H9 (cell line): ENCODE measurements around the gene TNFRSF19. TPM values are rescaled to one million over a fixed set of nuclear protein-coding genes. Genes with fewer than 3 reads are reported as not detected.

ENCODE experiments used
- DNase-seq: peaks from one replicate; pipeline ENCODE4 v3.0.0-alpha.2; 2017
- H2AFZ ChIP-seq: one replicate; pipeline ENCODE4 v1.6.1; 2013; ENCODE audit warnings: mild to moderate bottlenecking, low read length, control low read depth, moderate library complexity
- H2AK5ac ChIP-seq: 2 replicates; pipeline ENCODE4 v1.6.1; 2013; ENCODE audit warnings: low read length, control low read depth, mixed read lengths; ENCODE audit not compliant: insufficient read length
- H2BK120ac ChIP-seq: one replicate; pipeline ENCODE4 v1.6.1; 2013; ENCODE audit warnings: low read depth, mild to moderate bottlenecking, low read length, control low read depth, inconsistent platforms; ENCODE audit not compliant: poor library complexity, severe bottlenecking
- H2BK12ac ChIP-seq: 2 replicates; pipeline ENCODE4 v1.6.1; 2013; ENCODE audit warnings: low read length, control low read depth, mixed read lengths, low read depth; ENCODE audit not compliant: insufficient read length
- H2BK15ac ChIP-seq: 2 replicates; pipeline ENCODE4 v1.6.1; 2013; ENCODE audit warnings: low read depth, low read length, control low read depth
- H2BK20ac ChIP-seq: one replicate; pipeline ENCODE4 v1.6.1; 2013; ENCODE audit warnings: low read depth, mild to moderate bottlenecking, low read length, control low read depth, inconsistent platforms; ENCODE audit not compliant: poor library complexity, severe bottlenecking
- H2BK5ac ChIP-seq: 2 replicates; pipeline ENCODE4 v1.6.1; 2013; ENCODE audit warnings: low read length, control low read depth, mixed read lengths; ENCODE audit not compliant: insufficient read length
- H3K14ac ChIP-seq: 2 replicates; pipeline ENCODE4 v1.6.1; 2013; ENCODE audit warnings: low read length, control low read depth; ENCODE audit not compliant: insufficient read depth
- H3K18ac ChIP-seq: 2 replicates; pipeline ENCODE4 v1.6.1; 2013; ENCODE audit warnings: low read depth, mild to moderate bottlenecking, mixed read lengths, low read length, control low read depth; ENCODE audit not compliant: insufficient read length
- H3K23ac ChIP-seq: 2 replicates; pipeline ENCODE4 v1.6.1; 2013; ENCODE audit warnings: low read length, control low read depth, mixed read lengths, low read depth; ENCODE audit not compliant: insufficient read length
- H3K23me2 ChIP-seq: 2 replicates; pipeline ENCODE4 v1.6.1; 2013; ENCODE audit warnings: low read depth, mild to moderate bottlenecking, mixed read lengths, low read length, control low read depth; ENCODE audit not compliant: insufficient read length, poor library complexity, severe bottlenecking
- H3K27ac ChIP-seq: 2 replicates; pipeline ENCODE4 v1.5.1; 2013; ENCODE audit warnings: low read length, control low read depth, mixed read lengths, low read depth; ENCODE audit not compliant: insufficient read length
- H3K27me3 ChIP-seq: 2 replicates; pipeline ENCODE4 v1.6.1; 2013; ENCODE audit warnings: low read length, control low read depth, inconsistent platforms; ENCODE audit not compliant: insufficient read depth
- H3K4ac ChIP-seq: 2 replicates; pipeline ENCODE4 v1.6.1; 2013; ENCODE audit warnings: low read depth, mild to moderate bottlenecking, control low read depth, inconsistent platforms, low read length, moderate library complexity
- H3K4me1 ChIP-seq: 2 replicates; pipeline ENCODE4 v1.6.1; 2013; ENCODE audit warnings: low read length, control low read depth, inconsistent platforms; ENCODE audit not compliant: insufficient read depth
- H3K4me2 ChIP-seq: 2 replicates; pipeline ENCODE4 v1.6.1; 2013; ENCODE audit warnings: low read length, control low read depth, mixed read lengths; ENCODE audit not compliant: insufficient read length, insufficient read depth
- H3K56ac ChIP-seq: 2 replicates; pipeline ENCODE4 v1.6.1; 2013; ENCODE audit warnings: low read depth, mild to moderate bottlenecking, mixed read lengths, low read length, control low read depth; ENCODE audit not compliant: insufficient read length
- H3K79me1 ChIP-seq: 2 replicates; pipeline ENCODE4 v1.6.1; 2013; ENCODE audit warnings: low read depth, mild to moderate bottlenecking, moderate library complexity, low read length, control low read depth, inconsistent platforms; ENCODE audit not compliant: insufficient read depth, poor library complexity, severe bottlenecking
- H3K79me2 ChIP-seq: 2 replicates; pipeline ENCODE4 v1.6.1; 2013; ENCODE audit warnings: low read length, control low read depth, inconsistent platforms; ENCODE audit not compliant: insufficient read depth
- H3K9ac ChIP-seq: 2 replicates; pipeline ENCODE4 v1.6.1; 2013; ENCODE audit warnings: low read length, control low read depth, mixed read lengths; ENCODE audit not compliant: insufficient read length; ENCODE audit errors: extremely low read depth
- H3K9me3 ChIP-seq: one replicate; pipeline ENCODE4 v1.6.1; 2013; ENCODE audit warnings: low read depth, low read length, inconsistent platforms; ENCODE audit not compliant: control insufficient read depth
- H3T11ph ChIP-seq: one replicate; pipeline ENCODE4 v1.6.1; 2013; ENCODE audit warnings: mild to moderate bottlenecking, low read length, control low read depth, inconsistent platforms
- H4K20me1 ChIP-seq: one replicate; pipeline ENCODE4 v1.6.1; 2013; ENCODE audit not compliant: control insufficient read depth, insufficient read length, insufficient read depth
- H4K5ac ChIP-seq: 2 replicates; pipeline ENCODE4 v1.6.1; 2013; ENCODE audit warnings: low read depth, mild to moderate bottlenecking, mixed read lengths, low read length, control low read depth; ENCODE audit not compliant: insufficient read length
- H4K8ac ChIP-seq: replicated peaks from 2 replicates; pipeline ENCODE4 v1.6.1; 2013; ENCODE audit warnings: low read length, control low read depth, mixed read lengths, low read depth; ENCODE audit not compliant: insufficient read length
- H4K91ac ChIP-seq: 2 replicates; pipeline ENCODE4 v1.6.1; 2013; ENCODE audit warnings: low read depth, mild to moderate bottlenecking, moderate library complexity, mixed read lengths, low read length, control low read depth; ENCODE audit not compliant: insufficient read length
- H3K27ac Mint-ChIP-seq, 3 experiments: 2 replicates in 2 of 3; 3 replicates in 1 of 3; pipeline ENCODE4 v1.8.0; 2020 to 2021; ENCODE audit warnings: mixed read lengths in 3 of 3, mild to moderate bottlenecking in 1 of 3, moderate library complexity in 1 of 3
- H3K27me3 Mint-ChIP-seq: 2 replicates; pipeline ENCODE4 v1.8.0; 2021; ENCODE audit warnings: low read depth, mild to moderate bottlenecking, moderate library complexity, mixed read lengths
- H3K36me3 Mint-ChIP-seq, 3 experiments: 2 replicates in 2 of 3; 3 replicates in 1 of 3; pipeline ENCODE4 v1.8.0; 2020 to 2021; ENCODE audit warnings: low read depth in 3 of 3, mixed read lengths in 3 of 3; ENCODE audit not compliant: insufficient read depth in 1 of 3
- H3K4me1 Mint-ChIP-seq, 2 experiments: 2 replicates each; pipeline ENCODE4 v1.8.0; 2020; ENCODE audit warnings: mixed read lengths in 2 of 2
- H3K4me3 Mint-ChIP-seq, 2 experiments: 2 replicates in 1 of 2; 3 replicates in 1 of 2; pipeline ENCODE4 v1.8.0; 2020 to 2021; ENCODE audit warnings: mild to moderate bottlenecking in 2 of 2, mixed read lengths in 2 of 2, moderate library complexity in 1 of 2
- H3K9me3 Mint-ChIP-seq, 2 experiments: 2 replicates in 1 of 2; 3 replicates in 1 of 2; pipeline ENCODE4 v1.8.0; 2020; ENCODE audit warnings: mild to moderate bottlenecking in 2 of 2, mixed read lengths in 2 of 2, moderate library complexity in 1 of 2
- WGBS: extraction: QIAGEN DNeasy Blood & Tissue Kit; methylation state at CpG from one replicate; pipeline ENCODE4 v1.1.7; 2013; ENCODE audit warnings: missing lambda C conversion rate, low lambda C conversion rate, mixed read lengths; ENCODE audit not compliant: insufficient read length; ENCODE audit errors: extremely low coverage; 5-methylcytosine and 5-hydroxymethylcytosine counted together
- total RNA-seq: library from RNA; stranded (reverse); gene quantifications from 2 replicates; pipeline ENCODE4 v1.2.1, GENCODE V29; 2021
- TF ChIP-seq, protein P1 (sequence below): fragments of 200-600 bp; sonication (generic); conservative IDR thresholded peaks from 3 replicates; pipeline ENCODE4 v1.8.0; 2021; ENCODE audit warnings: antibody characterized with exemption, mild to moderate bottlenecking

The TNFRSF19 gene
- total RNA-seq, 1 experiment from 2014 or later = 2.7 TPM

DNA sequence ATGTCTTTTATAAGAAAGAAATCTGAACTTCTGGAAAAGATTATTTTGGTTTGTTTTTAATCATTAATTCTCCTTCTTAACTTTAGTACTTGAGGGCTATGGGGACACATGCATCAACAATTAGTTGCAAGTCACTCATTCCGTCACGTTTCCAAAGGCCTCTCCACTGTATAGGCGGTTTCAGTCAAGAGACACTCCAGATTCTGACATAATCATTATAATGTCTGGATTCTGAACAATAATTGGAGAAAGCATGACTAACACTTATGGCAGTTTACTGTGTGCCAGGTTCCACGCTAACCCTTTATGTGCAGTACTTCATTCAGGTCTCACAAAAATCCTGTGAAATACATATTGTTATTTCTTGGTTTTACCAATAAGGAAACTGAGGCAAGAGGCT is 71.9 kb downstream of the TNFRSF19 start:
- Histone ChIP-seq H4K20me1 (no peaks in the 10 kb centered on the region), H3K27me3 (no peaks in the 10 kb centered on the region), H3K18ac (no peak overlapping the region), H2BK12ac (no peak overlapping the region), H4K91ac (no peak overlapping the region), H3K4me2 (no peak overlapping the region), H2BK15ac (no peak overlapping the region), H2AFZ (no peak overlapping the region), H3K14ac (no peak overlapping the region), H3K4me1 (0 out of 2 replicates have a peak, but pooled peaks cover 3% of the 10 kb centered on the region), H2BK120ac (no peak overlapping the region), H3K23me2 (no peaks in the 10 kb centered on the region), H2BK20ac (no peak overlapping the region), H4K8ac (no peak overlapping the region), H3K4ac (no peak overlapping the region), H3K27ac (no peak overlapping the region), H3K9me3 (no peaks in the 10 kb centered on the region), H3K56ac (no peak overlapping the region), H3K79me1 (no peaks in the 10 kb centered on the region), H2AK5ac (no peak overlapping the region), H2BK5ac (no peak overlapping the region), H3T11ph (no peak overlapping the region), H3K23ac (no peak overlapping the region), H3K79me2 (no peaks in the 10 kb centered on the region), H4K5ac (no peak overlapping the region), H3K9ac (no peak overlapping the region)
- no peak for DNase-seq
- Mint-ChIP-seq H3K36me3 (peaks cover 0 to 4% (median 0%) of the 10 kb centered on the region in 3 experiments; a peak in 1 of 7 replicates), H3K4me3 (no peak overlapping the region), H3K4me1 (peaks cover 40 to 47% of the 10 kb centered on the region in 2 experiments), H3K27me3 (no peaks in the 10 kb centered on the region; the same call in 1 of the 2 replicates), H3K27ac (no peak overlapping the region), H3K9me3 (no peaks in the 10 kb centered on the region)
- TF ChIP-seq, protein P1, sequence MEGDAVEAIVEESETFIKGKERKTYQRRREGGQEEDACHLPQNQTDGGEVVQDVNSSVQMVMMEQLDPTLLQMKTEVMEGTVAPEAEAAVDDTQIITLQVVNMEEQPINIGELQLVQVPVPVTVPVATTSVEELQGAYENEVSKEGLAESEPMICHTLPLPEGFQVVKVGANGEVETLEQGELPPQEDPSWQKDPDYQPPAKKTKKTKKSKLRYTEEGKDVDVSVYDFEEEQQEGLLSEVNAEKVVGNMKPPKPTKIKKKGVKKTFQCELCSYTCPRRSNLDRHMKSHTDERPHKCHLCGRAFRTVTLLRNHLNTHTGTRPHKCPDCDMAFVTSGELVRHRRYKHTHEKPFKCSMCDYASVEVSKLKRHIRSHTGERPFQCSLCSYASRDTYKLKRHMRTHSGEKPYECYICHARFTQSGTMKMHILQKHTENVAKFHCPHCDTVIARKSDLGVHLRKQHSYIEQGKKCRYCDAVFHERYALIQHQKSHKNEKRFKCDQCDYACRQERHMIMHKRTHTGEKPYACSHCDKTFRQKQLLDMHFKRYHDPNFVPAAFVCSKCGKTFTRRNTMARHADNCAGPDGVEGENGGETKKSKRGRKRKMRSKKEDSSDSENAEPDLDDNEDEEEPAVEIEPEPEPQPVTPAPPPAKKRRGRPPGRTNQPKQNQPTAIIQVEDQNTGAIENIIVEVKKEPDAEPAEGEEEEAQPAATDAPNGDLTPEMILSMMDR = no peak
- WGBS = no CpG with 5 or more reads among the region's 4 CpGs
